GM12875 (cell line): ENCODE results near the gene DEFB108B.
"Not testable (repeated sequence)": the region's sequence is repeated elsewhere in the genome, so short reads cannot be mapped to it uniquely, and the experiment has no call there.

ENCODE experiments used
- H3K4me3 ChIP-seq: one replicate; pipeline ENCODE4 v1.5.1; 2011; ENCODE audit warnings: low read depth, low read length, control low read depth
- TF ChIP-seq, protein P1 (sequence below): IDR thresholded peaks from 2 replicates; pipeline ENCODE4 v1.5.1; 2011; ENCODE audit warnings: low read depth, mild to moderate bottlenecking, control low read depth, inconsistent platforms, low read length, moderate library complexity, borderline replicate concordance; ENCODE audit not compliant: insufficient read depth

Gene DEFB108B

DNA sequence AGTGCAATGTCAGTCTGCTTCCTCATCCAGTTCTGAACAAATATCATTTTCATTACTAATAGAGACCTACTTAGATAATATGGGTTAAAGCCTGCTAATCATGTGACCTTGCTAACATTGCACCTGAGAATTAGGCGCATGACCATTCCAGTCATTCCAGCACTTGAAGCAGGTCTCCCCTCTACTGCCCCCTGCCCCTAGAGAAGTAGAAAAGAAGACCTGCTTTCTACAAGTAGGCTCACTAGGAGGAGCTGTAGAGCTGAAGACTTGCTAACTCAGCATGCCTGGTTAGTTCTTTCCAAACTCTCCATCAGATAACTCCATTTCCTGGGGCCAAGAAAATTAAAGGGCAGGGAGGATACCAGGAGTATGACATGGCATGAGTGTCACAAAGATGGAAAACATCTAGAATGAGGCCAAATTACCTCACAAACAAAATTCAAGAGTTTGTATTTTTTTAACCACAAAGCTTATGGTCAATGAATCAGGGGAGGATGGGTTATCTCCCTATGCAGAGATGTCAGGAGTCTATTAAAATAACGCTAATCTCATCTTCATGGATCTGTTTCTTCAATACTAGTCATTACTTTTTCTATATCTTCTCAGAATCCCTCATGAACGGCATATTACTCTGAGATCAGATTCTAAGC lies 31.1 kb downstream of the DEFB108B start:
- TF ChIP-seq, protein P1, sequence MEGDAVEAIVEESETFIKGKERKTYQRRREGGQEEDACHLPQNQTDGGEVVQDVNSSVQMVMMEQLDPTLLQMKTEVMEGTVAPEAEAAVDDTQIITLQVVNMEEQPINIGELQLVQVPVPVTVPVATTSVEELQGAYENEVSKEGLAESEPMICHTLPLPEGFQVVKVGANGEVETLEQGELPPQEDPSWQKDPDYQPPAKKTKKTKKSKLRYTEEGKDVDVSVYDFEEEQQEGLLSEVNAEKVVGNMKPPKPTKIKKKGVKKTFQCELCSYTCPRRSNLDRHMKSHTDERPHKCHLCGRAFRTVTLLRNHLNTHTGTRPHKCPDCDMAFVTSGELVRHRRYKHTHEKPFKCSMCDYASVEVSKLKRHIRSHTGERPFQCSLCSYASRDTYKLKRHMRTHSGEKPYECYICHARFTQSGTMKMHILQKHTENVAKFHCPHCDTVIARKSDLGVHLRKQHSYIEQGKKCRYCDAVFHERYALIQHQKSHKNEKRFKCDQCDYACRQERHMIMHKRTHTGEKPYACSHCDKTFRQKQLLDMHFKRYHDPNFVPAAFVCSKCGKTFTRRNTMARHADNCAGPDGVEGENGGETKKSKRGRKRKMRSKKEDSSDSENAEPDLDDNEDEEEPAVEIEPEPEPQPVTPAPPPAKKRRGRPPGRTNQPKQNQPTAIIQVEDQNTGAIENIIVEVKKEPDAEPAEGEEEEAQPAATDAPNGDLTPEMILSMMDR = peak; percentile 62
- H3K4me3 ChIP-seq = not testable (repeated sequence)

DNA sequence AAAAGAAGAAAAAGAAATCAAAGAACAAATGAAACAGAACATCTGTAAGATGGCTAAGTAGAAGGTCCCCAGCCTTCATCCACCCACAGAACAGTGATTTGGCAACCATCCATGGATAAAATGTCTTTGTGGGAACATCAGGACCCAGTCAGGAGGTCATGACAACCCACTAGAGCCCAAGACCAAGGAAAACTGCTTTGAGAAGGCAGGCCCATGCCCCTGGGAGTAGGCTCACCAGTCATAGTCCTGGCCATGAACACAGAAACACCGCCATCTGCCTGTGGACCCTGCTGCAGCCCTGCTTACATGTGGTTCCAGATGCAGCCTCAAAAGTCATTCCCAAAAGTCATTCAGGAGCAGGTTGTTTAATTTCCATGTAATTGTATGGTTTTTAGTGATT lies 34.2 kb downstream of the DEFB108B start:
- not testable (repeated sequence) for H3K4me3 ChIP-seq

DNA sequence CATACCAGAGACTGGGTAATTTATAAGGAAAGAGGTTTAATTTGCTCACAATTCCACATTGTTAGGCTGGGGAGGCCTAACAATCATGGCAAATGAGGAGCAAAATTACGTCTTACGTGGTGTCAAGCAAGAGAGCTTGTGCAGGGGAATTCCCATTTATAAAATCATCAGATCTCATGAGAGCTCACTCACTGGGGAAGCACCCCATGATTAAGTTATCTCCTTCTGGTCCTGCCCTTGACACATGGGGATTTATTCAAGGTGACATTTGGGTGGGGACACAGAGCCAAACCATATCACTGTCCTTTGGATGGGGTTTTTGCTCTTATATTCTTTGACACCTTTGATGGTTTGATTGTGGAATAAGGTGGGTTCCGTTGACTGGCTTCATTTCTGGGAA lies 36.9 kb downstream of the DEFB108B start:
- H3K4me3 ChIP-seq = not testable (repeated sequence)

DNA sequence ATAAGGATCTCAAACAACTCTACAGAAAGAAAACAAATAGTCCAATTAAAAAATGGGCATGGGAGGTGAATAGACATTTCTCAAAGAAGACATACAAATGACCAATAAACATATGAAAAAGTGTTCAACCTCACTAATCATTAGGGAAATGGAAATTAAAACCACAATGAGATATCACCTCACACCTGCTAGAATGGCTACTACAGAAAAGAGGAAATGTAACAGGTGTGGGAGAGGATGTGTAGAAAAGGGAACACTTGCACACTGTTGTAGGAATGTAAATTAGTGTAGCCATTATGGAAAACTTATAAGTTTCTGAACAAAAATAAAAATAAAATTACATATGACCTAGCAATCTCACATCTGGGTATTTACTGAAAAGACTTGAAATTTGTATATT lies 37.7 kb downstream of the DEFB108B start:
- H3K4me3 ChIP-seq = not testable (repeated sequence)

DNA sequence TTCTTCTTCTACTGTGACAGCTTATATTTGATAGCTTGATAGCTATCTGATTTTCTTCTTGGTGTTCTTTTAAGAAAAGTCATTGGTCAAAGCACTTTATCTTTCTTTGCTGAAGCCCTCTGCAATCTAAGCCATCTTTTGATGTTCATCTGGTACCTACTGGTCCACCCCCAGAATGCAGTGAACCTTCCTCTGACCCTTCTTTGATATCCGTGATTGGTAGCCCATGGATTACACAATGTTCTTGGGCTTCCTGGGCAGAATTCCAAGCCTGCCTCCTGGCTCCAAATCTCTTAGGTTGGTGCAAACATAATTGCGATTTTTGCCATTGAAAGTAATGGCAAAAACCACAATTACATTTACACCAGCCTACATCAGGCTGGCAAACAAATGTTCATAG lies 43.3 kb downstream of the DEFB108B start:
- H3K4me3 ChIP-seq = not testable (repeated sequence)

DNA sequence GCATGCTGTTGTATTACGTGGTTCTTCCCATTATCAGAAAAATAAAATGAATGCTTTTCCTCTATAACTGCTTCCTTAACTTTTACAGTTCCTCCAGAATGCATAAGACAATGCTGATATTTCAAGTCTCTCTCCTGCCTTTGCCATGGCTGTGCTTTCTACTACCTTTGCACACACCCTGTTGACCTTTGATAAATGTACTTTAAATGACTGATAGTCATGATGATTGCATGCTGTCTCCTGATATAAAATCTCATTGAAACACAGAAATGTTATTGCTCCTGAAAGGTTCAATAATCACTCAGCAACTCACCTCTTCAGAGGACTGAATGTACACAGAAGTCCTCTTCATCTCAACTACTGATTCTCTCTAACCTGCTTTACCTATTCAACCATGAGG lies 45.1 kb downstream of the DEFB108B start, which contains the start of gene DEFB131B:
Gene DEFB131B, plus strand, starts transcription at position 395 of the 400 bp plus-strand sequence. Its CDS starts 0 bp downstream, at position 395.
- H3K4me3 ChIP-seq = not testable (repeated sequence)

DNA sequence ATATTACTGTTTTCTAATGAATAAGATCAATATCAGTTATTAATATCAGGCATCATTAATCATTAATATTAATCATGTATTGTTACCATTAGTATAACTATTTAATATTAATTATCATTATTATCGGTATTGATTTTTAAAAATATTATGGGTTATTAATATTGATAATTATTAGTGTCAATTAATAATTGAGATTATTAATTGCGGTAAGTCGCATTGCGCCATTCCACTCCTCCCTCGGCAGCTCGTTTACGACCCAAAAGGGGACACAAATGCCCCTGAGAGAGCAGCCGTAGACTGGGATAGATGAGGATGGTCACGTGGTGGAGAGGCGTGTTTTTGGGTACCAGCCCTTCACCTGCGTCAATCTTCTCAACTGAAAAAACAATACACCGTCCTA lies 52.8 kb downstream of the DEFB108B start:
- H3K4me3 ChIP-seq = not testable (repeated sequence)
